ENCODE measurements around the gene MGMT.

- TF ChIP-seq, protein P1, sequence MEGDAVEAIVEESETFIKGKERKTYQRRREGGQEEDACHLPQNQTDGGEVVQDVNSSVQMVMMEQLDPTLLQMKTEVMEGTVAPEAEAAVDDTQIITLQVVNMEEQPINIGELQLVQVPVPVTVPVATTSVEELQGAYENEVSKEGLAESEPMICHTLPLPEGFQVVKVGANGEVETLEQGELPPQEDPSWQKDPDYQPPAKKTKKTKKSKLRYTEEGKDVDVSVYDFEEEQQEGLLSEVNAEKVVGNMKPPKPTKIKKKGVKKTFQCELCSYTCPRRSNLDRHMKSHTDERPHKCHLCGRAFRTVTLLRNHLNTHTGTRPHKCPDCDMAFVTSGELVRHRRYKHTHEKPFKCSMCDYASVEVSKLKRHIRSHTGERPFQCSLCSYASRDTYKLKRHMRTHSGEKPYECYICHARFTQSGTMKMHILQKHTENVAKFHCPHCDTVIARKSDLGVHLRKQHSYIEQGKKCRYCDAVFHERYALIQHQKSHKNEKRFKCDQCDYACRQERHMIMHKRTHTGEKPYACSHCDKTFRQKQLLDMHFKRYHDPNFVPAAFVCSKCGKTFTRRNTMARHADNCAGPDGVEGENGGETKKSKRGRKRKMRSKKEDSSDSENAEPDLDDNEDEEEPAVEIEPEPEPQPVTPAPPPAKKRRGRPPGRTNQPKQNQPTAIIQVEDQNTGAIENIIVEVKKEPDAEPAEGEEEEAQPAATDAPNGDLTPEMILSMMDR (IDR thresholded peaks at IDR 0.05; ENCODE audit: low read length), result no peak
- TF ChIP-seq EZH2 (IDR thresholded peaks at IDR 0.05; ENCODE audit: borderline replicate concordance, low read length), result no peak
These were observed 218.2 kb downstream of the MGMT start for GRCh38 chr10:129685271-129685670.

Measured in OCI-LY1 (cell line).